B cell (primary cell): ENCODE data around the gene DNAJB2. TPM values are rescaled to one million over a fixed set of nuclear protein-coding genes. Genes with fewer than 3 reads are reported as not detected.

Source experiments
- ATAC-seq: fragments of 200-7000 bp; cut with Tn5 transposase; one replicate; pipeline ENCODE4 v1.10.0; 2021; ENCODE audit warnings: low read depth, mild to moderate bottlenecking, moderate number of reproducible peaks, moderate library complexity
- CTCF ChIA-PET: fragments of 350-600 bp; sonication (Branson Sonifier 250); formaldehyde crosslinking; loops from one replicate; lab custom pipeline; 2021; ENCODE audit warnings: antibody characterized with exemption, inconsistent platforms; lab: Charles Lee
- POLR2A ChIA-PET: fragments of 350-600 bp; sonication (Branson Sonifier 250); formaldehyde crosslinking; loops from one replicate; lab custom pipeline; 2021; ENCODE audit warnings: antibody characterized with exemption; lab: Charles Lee
- DNase-seq: peaks from one replicate; pipeline ENCODE4 v3.0.0; 2013
- H2AFZ ChIP-seq: 2 replicates; pipeline ENCODE4 v1.6.1; 2012; ENCODE audit warnings: mild to moderate bottlenecking, low read depth, low read length; ENCODE audit not compliant: insufficient read depth, poor library complexity, severe bottlenecking
- H3K27ac ChIP-seq, 2 donors: 1 replicate in 1 of 2; 2 replicates in 1 of 2; pipeline ENCODE4 v1.5.1; 2012 to 2013; ENCODE audit warnings: low read length in 2 of 2, mild to moderate bottlenecking in 2 of 2, moderate library complexity in 1 of 2
- H3K27me3 ChIP-seq, 4 experiments: fragments of 200-600 bp in 1 of 4; sonication (generic) in 1 of 4; replicated peaks in 1 of 4; 1 replicate in 2 of 4; 2 replicates in 2 of 4; pipeline versions ENCODE4 v1.6.1 to v1.7.0; 2013 to 2016; ENCODE audit warnings: low read length in 3 of 4, mild to moderate bottlenecking in 2 of 4, mixed read lengths in 1 of 4, moderate library complexity in 1 of 4; ENCODE audit not compliant: insufficient read depth in 4 of 4, control insufficient read depth in 3 of 4; ENCODE audit errors: control extremely low read depth in 1 of 4
- H3K36me3 ChIP-seq, 2 experiments: replicated peaks in 1 of 2; 1 replicate in 1 of 2; 2 replicates in 1 of 2; pipeline versions ENCODE4 v1.6.1 to v1.7.1; 2013; ENCODE audit warnings: low read length in 1 of 2; ENCODE audit not compliant: insufficient read depth in 2 of 2, control insufficient read depth in 1 of 2; ENCODE audit errors: control extremely low read depth in 1 of 2, extremely low read depth in 1 of 2
- H3K4me1 ChIP-seq, 2 donors: fragments of 200-600 bp in 1 of 2; sonication (generic) in 1 of 2; 1 replicate in 1 of 2; 2 replicates in 1 of 2; pipeline versions ENCODE4 v1.5.1 to v1.6.1; 2013 to 2017; ENCODE audit warnings: low read length in 2 of 2; ENCODE audit not compliant: control insufficient read depth in 2 of 2, insufficient read depth in 2 of 2
- H3K4me2 ChIP-seq: replicated peaks from 2 replicates; pipeline ENCODE3; 2012; ENCODE audit warnings: mild to moderate bottlenecking, low read depth, low read length; ENCODE audit not compliant: poor library complexity, severe bottlenecking
- H3K4me3 ChIP-seq, 5 experiments: fragments of 200-600 bp in 1 of 5; sonication (generic) in 1 of 5; 1 replicate in 3 of 5; 2 replicates in 2 of 5; pipeline versions ENCODE4 v1.5.1 to v1.7.0; 2011 to 2016; ENCODE audit warnings: low read length in 4 of 5, mild to moderate bottlenecking in 4 of 5, low read depth in 2 of 5, control low read depth in 1 of 5, moderate library complexity in 1 of 5; ENCODE audit not compliant: insufficient read depth in 1 of 5; ENCODE audit errors: control extremely low read depth in 1 of 5, extremely low read depth in 1 of 5
- H3K79me2 ChIP-seq: fragments of 200-600 bp; sonication (generic); one replicate; pipeline ENCODE4 v1.6.0; 2016; ENCODE audit warnings: low read length; ENCODE audit not compliant: control insufficient read depth, insufficient read depth
- H3K9ac ChIP-seq: fragments of 200-600 bp; sonication (generic); 2 replicates; pipeline ENCODE4 v1.6.1; 2017; ENCODE audit warnings: mild to moderate bottlenecking, low read length, moderate library complexity
- H3K9me3 ChIP-seq, 3 donors: one replicate each; pipeline versions ENCODE4 v1.6.1 to v1.7.1; 2013; ENCODE audit warnings: low read length in 2 of 3; ENCODE audit not compliant: control insufficient read depth in 2 of 3, insufficient read depth in 1 of 3; ENCODE audit errors: control extremely low read depth in 1 of 3
- H4K20me1 ChIP-seq: 2 replicates; pipeline ENCODE4 v1.6.0; 2012; ENCODE audit warnings: mild to moderate bottlenecking, low read length; ENCODE audit not compliant: insufficient read depth, control insufficient read depth, poor library complexity, severe bottlenecking
- H3K27ac Mint-ChIP-seq: one replicate; pipeline ENCODE4 v1.8.0; 2021; ENCODE audit warnings: mixed read lengths
- H3K27me3 Mint-ChIP-seq: one replicate; pipeline ENCODE4 v1.8.0; 2021; ENCODE audit warnings: mixed read lengths
- H3K4me1 Mint-ChIP-seq: one replicate; pipeline ENCODE4 v1.8.0; 2021; ENCODE audit warnings: mixed read lengths
- H3K4me3 Mint-ChIP-seq: one replicate; pipeline ENCODE4 v1.8.0; 2021; ENCODE audit warnings: mixed read lengths
- H3K9me3 Mint-ChIP-seq: one replicate; pipeline ENCODE4 v1.8.0; 2022; ENCODE audit warnings: mixed read lengths; ENCODE audit not compliant: insufficient read depth
- CTCF ChIP-seq: fragments of 200-600 bp; IDR thresholded peaks from one replicate; pipeline ENCODE4 v1.8.0; 2022; ENCODE audit warnings: antibody characterized with exemption, mild to moderate bottlenecking
- EZH2 ChIP-seq: IDR thresholded peaks from 2 replicates; pipeline ENCODE4 v1.6.1; 2012; ENCODE audit warnings: borderline replicate concordance, low read depth, mild to moderate bottlenecking, moderate library complexity, low read length; ENCODE audit not compliant: insufficient read depth, poor library complexity, severe bottlenecking
- WGBS: methylation state at CpG from one replicate; pipeline ENCODE4 v1.1.5; 2013; ENCODE audit warnings: missing lambda C conversion rate; ENCODE audit not compliant: insufficient coverage; 5-methylcytosine and 5-hydroxymethylcytosine counted together
- intact Hi-C: fragments of 100-400 bp; cut with micrococcal nuclease; formaldehyde crosslinking; loops from one replicate; pipeline ENCODE4 v1.10.0; 2022
- polyA plus RNA-seq: library from polyadenylated mRNA; depleted of rRNA; stranded (reverse); fragments of >200 nt; gene quantifications from 2 replicates; pipeline ENCODE4 v1.2.3, GENCODE V29; 2012
- total RNA-seq, 2 donors: library from RNA; stranded (reverse); fragments of 120-200 nt in 1 of 2; gene quantifications; 1 replicate in 1 of 2; 2 replicates in 1 of 2; pipeline versions ENCODE4 v1.2.3 to v1.2.4, GENCODE V29; 2013 to 2022

The DNAJB2 gene
- total and polyA plus RNA-seq, 2 donors (not counting 1 experiment from before 2014, with no cell fraction given), result 127 to 184 TPM

DNA sequence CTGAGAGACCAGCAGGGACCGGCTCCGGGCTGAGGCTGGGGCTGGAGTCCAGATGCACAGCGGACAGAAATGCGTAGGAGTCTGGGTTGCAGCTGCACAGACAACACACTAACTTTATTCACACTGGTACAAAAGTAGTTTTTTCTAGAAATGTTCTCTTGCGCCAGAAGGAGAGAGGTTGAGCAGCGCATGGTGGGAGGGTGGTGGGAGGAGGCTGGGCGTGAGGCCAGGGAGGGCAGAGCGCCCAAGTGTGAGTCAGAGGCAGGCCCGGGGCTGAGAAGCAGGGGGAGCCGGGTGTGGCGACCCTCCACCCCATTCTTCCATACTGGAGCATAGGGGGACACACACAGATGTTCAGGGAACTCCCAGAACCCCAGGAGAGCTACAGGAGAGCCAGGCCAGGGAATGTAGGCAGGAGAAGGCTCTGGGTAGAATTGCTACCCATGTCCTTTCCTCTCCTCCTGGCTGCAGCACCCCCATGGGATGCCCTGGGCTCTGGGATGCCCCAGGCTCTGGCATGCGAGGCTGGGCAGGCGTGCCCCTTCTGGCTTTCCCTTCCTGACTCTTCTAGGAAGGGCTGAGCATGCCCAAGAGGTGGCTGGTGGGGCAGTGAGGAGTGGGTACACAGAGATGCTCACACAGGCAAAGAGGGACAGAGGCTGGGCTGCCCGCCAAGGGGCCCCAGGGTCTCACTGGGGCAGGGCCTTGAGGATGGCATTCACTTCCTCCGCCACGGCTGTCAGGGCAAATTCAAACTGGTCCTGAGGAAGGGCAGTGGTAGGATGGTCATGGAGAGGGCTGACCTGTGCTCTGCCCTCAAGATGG, 10.6 kb downstream of the DNAJB2 start:
- Mint-ChIP-seq H3K9me3 (no peaks in the 10 kb centered on the region), H3K4me3 (no peak overlapping the region), H3K27me3 (no peaks in the 10 kb centered on the region), H3K27ac (no peak overlapping the region), H3K4me1 (peaks cover 7% of the 10 kb centered on the region)
- H3K27ac ChIP-seq, result no peak overlapping the region
- 90% methylated on average over 7 of the region's 16 CpGs for WGBS
- DNase-seq (no peak), ATAC-seq (no peak)
- no peak overlapping the region for H2AFZ ChIP-seq
- no peaks in the 10 kb centered on the region for H3K27me3 ChIP-seq
- intact Hi-C loops, result no loop called here
- H3K4me3 ChIP-seq, result no peak overlapping the region
- peaks cover 6 to 7% of the 10 kb centered on the region in 2 donors for H3K4me1 ChIP-seq
- no peak overlapping the region for H3K9ac ChIP-seq
- peaks cover 0 to 15% of the 10 kb centered on the region in 2 experiments for H3K36me3 ChIP-seq
- H3K9me3 ChIP-seq, result no peaks in the 10 kb centered on the region
- peaks cover 11% of the 10 kb centered on the region for H4K20me1 ChIP-seq
- TF ChIP-seq EZH2 (no peak), CTCF (no peak)
- CTCF ChIA-PET, result interaction anchor here (0.8 to 2.7 kb wide), 4 partner anchors 10 to 130 kb away, joined by 3 to 9 read pairs (median 4); partner anchors contain the start of gene NHEJ1
- H3K79me2 ChIP-seq, result no peaks in the 10 kb centered on the region
- POLR2A ChIA-PET, result no interaction called here
- no peak overlapping the region for H3K4me2 ChIP-seq
